Measurements from ENCODE around the gene LRP1.

Gene LRP1

GRCh38 chr12:57126561-57126960, 1.7 kb upstream of the LRP1 start:
- H3K27ac ChIP-seq (ENCODE audit: low read length): no peak overlapping the region
- H4K20me1 ChIP-seq (ENCODE audit: insufficient read depth, low read length): no peaks in the 10 kb centered on the region
- H3K4me3 ChIP-seq (ENCODE audit: low read length): no peak overlapping the region
- no peak overlapping the region for H3K9ac ChIP-seq (ENCODE audit: low read length)
- no peak for DNase-seq
- H3F3A ChIP-seq (ENCODE audit: insufficient read depth, low read length): no peaks in the 10 kb centered on the region
- peaks cover 26% of the 10 kb centered on the region for H3K27me3 ChIP-seq (replicated peaks; ENCODE audit: insufficient read depth, low read length)
- H3K36me3 ChIP-seq (replicated peaks; ENCODE audit: insufficient read depth, low read length): no peaks in the 10 kb centered on the region
- TF ChIP-seq, protein P1, sequence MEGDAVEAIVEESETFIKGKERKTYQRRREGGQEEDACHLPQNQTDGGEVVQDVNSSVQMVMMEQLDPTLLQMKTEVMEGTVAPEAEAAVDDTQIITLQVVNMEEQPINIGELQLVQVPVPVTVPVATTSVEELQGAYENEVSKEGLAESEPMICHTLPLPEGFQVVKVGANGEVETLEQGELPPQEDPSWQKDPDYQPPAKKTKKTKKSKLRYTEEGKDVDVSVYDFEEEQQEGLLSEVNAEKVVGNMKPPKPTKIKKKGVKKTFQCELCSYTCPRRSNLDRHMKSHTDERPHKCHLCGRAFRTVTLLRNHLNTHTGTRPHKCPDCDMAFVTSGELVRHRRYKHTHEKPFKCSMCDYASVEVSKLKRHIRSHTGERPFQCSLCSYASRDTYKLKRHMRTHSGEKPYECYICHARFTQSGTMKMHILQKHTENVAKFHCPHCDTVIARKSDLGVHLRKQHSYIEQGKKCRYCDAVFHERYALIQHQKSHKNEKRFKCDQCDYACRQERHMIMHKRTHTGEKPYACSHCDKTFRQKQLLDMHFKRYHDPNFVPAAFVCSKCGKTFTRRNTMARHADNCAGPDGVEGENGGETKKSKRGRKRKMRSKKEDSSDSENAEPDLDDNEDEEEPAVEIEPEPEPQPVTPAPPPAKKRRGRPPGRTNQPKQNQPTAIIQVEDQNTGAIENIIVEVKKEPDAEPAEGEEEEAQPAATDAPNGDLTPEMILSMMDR (IDR thresholded peaks at IDR 0.05; ENCODE audit: low read length): no peak
- TF ChIP-seq EZH2 (optimal IDR thresholded peaks at IDR 0.05; ENCODE audit: low read depth, low read length): no peak
- no peak for TF ChIP-seq EZH2phosphoT487 (IDR thresholded peaks at IDR 0.05; ENCODE audit: low read length)
- H3K4me1 ChIP-seq (ENCODE audit: low read length): peaks cover 9% of the 10 kb centered on the region; the same call in 1 of the 2 replicates
- no peaks in the 10 kb centered on the region for H3K9me2 ChIP-seq (replicated peaks; ENCODE audit: insufficient read depth, low read length)
- no peaks in the 10 kb centered on the region for H3K9me3 ChIP-seq (replicated peaks; ENCODE audit: insufficient read depth, low read length)
- no peak overlapping the region for H2AFZ ChIP-seq (ENCODE audit: low read length)
- no peak overlapping the region for H3K4me2 ChIP-seq (ENCODE audit: low read depth, low read length)
- no peaks in the 10 kb centered on the region for H3K79me2 ChIP-seq (ENCODE audit: low read length)

DNA sequence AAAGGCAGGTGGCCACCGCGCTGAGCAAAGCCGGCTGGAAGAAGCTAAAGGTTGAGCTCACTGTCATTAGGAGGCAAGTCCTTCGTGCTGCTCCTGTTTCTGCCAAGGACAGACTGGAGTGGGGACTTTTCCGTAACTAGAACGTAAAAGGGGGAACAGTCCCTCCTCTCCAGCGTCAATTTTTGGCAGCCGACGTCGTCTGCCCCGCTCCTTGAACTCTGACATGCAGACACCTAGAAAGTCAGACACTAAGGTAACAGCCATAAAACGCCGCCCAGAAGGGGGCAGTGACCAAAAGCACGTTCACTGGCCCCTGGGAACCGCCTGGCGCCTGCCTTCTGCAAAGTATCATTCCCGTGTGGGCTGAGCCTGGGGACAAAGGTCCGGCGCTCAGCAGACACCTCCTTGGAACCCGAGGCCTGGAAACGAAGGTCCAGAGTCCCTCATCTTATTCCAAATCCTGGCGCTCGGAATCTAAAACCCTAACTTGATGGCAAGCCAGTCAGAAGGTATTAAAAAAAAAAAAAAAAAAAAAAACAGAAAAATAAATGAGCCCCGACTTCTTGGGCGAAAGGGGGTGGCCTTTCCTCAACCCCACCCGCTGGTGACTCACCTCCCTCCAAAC, 1.1 kb upstream of the LRP1 start:
- Histone ChIP-seq H3K9me2 (replicated peaks; ENCODE audit: insufficient read depth, low read length) (no peaks in the 10 kb centered on the region), H3K27me3 (replicated peaks; ENCODE audit: insufficient read depth, low read length) (peaks cover 32% of the 10 kb centered on the region), H3K27ac (ENCODE audit: low read length) (no peak overlapping the region), H3K9me3 (replicated peaks; ENCODE audit: insufficient read depth, low read length) (no peaks in the 10 kb centered on the region), H3K36me3 (replicated peaks; ENCODE audit: insufficient read depth, low read length) (no peaks in the 10 kb centered on the region), H3K9ac (ENCODE audit: low read length) (no peak overlapping the region), H3K4me2 (ENCODE audit: low read depth, low read length) (peak overlapping the region; percentile 79), H3F3A (ENCODE audit: insufficient read depth, low read length) (no peaks in the 10 kb centered on the region), H4K20me1 (ENCODE audit: insufficient read depth, low read length) (no peaks in the 10 kb centered on the region), H2AFZ (ENCODE audit: low read length) (peak overlapping the region; percentile 77), H3K79me2 (ENCODE audit: low read length) (no peaks in the 10 kb centered on the region), H3K4me3 (ENCODE audit: low read length) (peak overlapping the region; percentile 75), H3K4me1 (ENCODE audit: low read length) (peaks cover 9% of the 10 kb centered on the region; the same call in 1 of the 2 replicates)
- TF ChIP-seq EZH2phosphoT487 (IDR thresholded peaks at IDR 0.05; ENCODE audit: low read length) (no peak), EZH2 (optimal IDR thresholded peaks at IDR 0.05; ENCODE audit: low read depth, low read length) (no peak)
- TF ChIP-seq, protein P1 (IDR thresholded peaks at IDR 0.05; ENCODE audit: low read length): peak; percentile 44
- DNase-seq: peak; percentile 56

GRCh38 chr12:57128519-57129247, 400 bp downstream of the LRP1 start:
- no peak overlapping the region for H2AFZ ChIP-seq (ENCODE audit: low read length)
- DNase-seq: no peak

More at GRCh38 chr12:57128519-57129247, 400 bp downstream of the LRP1 start:
- TF ChIP-seq EZH2 (optimal IDR thresholded peaks at IDR 0.05; ENCODE audit: low read depth, low read length) (no peak), EZH2phosphoT487 (IDR thresholded peaks at IDR 0.05; ENCODE audit: low read length) (no peak)
- TF ChIP-seq, protein P1 (IDR thresholded peaks at IDR 0.05; ENCODE audit: low read length): no peak
- Histone ChIP-seq H4K20me1 (ENCODE audit: insufficient read depth, low read length) (no peaks in the 10 kb centered on the region), H3K4me2 (ENCODE audit: low read depth, low read length) (no peak overlapping the region), H3K9me2 (replicated peaks; ENCODE audit: insufficient read depth, low read length) (no peaks in the 10 kb centered on the region), H3K4me3 (ENCODE audit: low read length) (peak overlapping the region; percentile 75; the same call in 1 of the 2 replicates), H3F3A (ENCODE audit: insufficient read depth, low read length) (no peaks in the 10 kb centered on the region), H3K27me3 (replicated peaks; ENCODE audit: insufficient read depth, low read length) (peaks cover 36% of the 10 kb centered on the region), H3K27ac (ENCODE audit: low read length) (no peak overlapping the region), H3K4me1 (ENCODE audit: low read length) (peaks cover 9% of the 10 kb centered on the region; the same call in 1 of the 2 replicates), H3K79me2 (ENCODE audit: low read length) (no peaks in the 10 kb centered on the region), H3K9ac (ENCODE audit: low read length) (no peak overlapping the region), H3K36me3 (replicated peaks; ENCODE audit: insufficient read depth, low read length) (no peaks in the 10 kb centered on the region), H3K9me3 (replicated peaks; ENCODE audit: insufficient read depth, low read length) (no peaks in the 10 kb centered on the region)

Data from MM.1S (cell line).